A549 treated with CpdA at 1 μM for 4 hours (cell line): Measurements from ENCODE around the gene CCDC50. TPM values are rescaled to one million over a fixed set of nuclear protein-coding genes. Genes with fewer than 3 reads are reported as not detected.

Experiments
- total RNA-seq: library from RNA; stranded (reverse); fragments of 200-300 nt; extraction: Qiagen RNA extraction; gene quantifications from 5 replicates; pipeline ENCODE4 v1.2.3, GENCODE V29; 2022; ENCODE audit warnings: low read depth

CCDC50 gene, protein sequence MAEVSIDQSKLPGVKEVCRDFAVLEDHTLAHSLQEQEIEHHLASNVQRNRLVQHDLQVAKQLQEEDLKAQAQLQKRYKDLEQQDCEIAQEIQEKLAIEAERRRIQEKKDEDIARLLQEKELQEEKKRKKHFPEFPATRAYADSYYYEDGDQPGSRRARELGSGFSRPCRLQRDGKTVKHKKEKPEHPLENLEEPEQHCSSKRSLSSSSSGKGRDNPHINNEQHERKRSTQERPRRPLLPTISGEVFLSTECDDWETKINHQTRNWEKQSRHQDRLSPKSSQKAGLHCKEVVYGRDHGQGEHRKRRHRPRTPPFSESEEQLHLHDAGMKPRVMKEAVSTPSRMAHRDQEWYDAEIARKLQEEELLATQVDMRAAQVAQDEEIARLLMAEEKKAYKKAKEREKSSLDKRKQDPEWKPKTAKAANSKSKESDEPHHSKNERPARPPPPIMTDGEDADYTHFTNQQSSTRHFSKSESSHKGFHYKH
- 25.0 to 28.0 TPM (median 26.8 TPM) in 5 replicates for total RNA-seq

DNA sequence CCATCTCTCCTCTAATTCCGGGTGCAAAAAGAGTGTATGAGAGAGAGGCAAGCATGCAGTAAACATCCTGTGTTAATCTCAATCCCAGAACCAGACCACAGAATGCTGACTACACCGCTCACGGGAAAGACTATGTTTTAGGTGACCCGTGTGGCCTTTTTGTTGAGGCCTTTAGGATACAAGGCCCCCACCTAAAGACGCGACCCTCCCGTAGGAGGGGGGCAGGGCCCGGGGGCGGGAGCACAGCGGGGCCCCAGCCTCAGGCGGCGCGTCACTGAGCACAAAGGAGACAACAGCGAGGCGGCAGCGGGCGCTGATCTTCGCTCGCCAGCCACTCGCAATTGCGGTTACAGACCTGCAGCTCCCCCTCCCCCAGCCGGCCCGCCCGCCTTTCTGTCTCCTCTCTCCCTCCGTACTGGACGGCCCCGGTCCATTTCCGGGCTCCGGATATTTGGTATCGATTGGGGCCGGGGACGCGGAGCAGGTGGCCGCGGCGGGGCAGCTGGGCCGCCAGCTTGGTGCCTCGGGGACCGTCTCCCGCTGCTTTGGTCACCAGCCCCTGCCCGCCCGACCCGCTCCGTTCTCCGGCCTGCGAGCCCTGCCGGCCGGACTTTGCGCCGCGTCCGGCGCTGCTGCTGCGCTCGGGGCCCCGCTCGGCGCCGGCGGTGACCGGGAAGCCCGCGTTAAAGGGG, at the start of gene CCDC50:
Gene CCDC50 (plus strand): TSS at position 433 of the 692 bp plus-strand sequence. CDS start 281 bp downstream, outside the sequence.

DNA sequence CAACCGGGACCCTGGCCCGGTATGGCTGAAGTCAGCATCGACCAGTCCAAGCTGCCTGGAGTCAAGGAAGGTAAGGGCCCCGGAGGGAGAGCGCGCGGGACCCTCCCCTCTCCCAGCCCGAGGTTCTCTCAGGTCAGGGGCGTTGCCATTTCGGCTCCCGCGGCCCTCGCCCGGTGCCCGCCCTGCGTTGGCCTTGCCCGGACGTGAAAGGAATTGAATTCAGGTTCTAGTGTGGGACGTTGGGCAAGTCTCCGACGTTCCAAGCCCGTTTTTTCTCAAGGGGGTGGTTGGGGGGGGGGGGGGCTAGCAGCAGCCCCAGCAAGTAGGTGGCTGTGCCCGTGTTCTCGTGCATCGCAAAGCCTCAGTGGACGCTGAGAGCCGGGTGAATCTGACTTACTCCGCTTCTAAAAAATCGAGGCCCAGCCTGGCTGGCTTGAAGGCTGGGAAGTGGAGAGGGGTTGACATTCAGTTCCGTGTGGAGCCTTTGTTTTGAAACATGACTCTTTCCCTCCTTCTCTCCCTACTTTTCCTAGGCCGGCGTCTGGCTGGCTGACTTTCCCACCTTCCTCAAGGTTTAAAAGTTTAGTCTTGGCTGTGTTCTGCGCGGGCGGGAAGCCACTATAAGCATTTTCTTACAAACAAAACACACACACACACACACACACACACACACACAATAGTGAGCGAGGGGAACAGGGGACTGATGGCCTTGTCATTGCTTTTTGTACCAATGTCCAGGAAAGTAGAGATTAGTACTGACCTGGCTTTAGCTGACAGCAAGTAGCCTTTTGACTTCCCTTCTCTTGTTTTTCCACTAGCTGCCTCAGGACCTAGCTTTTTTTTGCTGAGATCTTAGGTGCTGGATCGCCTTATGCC, 698 bp downstream of the CCDC50 start, which contains the start of gene UTS2B:
Gene UTS2B (minus strand): TSS at position 873 of the 876 bp plus-strand sequence. CDS start 48,337 bp downstream, outside the sequence.

Other genes starting within 250 kb of the CCDC50 start
- not detected in 5 replicates for gene OSTN, start 130.2 kb upstream of the CCDC50 start, total RNA-seq
- gene UTS2B, start 1.1 kb downstream of the CCDC50 start, total RNA-seq: 0.07 to 0.13 TPM in 2 of 5 replicates, not detected in the others
- gene PYDC2, start 131.8 kb downstream of the CCDC50 start, total RNA-seq: not detected in 5 replicates